ENCODE data around the gene FBLN1.
"Not testable (repeated sequence)": the region's sequence is repeated elsewhere in the genome, so short reads cannot be mapped to it uniquely, and the experiment has no call there.

FBLN1 gene

GRCh38 chr22:45475851-45476514, 26.7 kb upstream of the FBLN1 start:
- in situ Hi-C loops (cut with MboI; ENCODE audit: low pct_unique_long_range_greater_than_20kb, low sequenced_read_pairs), result no loop called here

GRCh38 chr22:45476814-45477213, 25.9 kb upstream of the FBLN1 start:
- DNase-seq, result no peak
- in situ Hi-C loops (cut with MboI; ENCODE audit: low pct_unique_long_range_greater_than_20kb, low sequenced_read_pairs), result no loop called here

More at GRCh38 chr22:45475851-45476514, 26.7 kb upstream of the FBLN1 start:
- DNase-seq, result no peak

GRCh38 chr22:45477366-45478107, 25.1 kb upstream of the FBLN1 start:
- in situ Hi-C loops (cut with MboI; ENCODE audit: low pct_unique_long_range_greater_than_20kb, low sequenced_read_pairs), result no loop called here
- no peak for DNase-seq

- in situ Hi-C loops (cut with MboI; ENCODE audit: low pct_unique_long_range_greater_than_20kb, low sequenced_read_pairs), result no loop called here
- no peak for DNase-seq
Observed at GRCh38 chr22:45478108-45478771, 24.4 kb upstream of the FBLN1 start.

- in situ Hi-C loops (cut with MboI; ENCODE audit: low pct_unique_long_range_greater_than_20kb, low sequenced_read_pairs), result no loop called here
- DNase-seq, result no peak
Observed at GRCh38 chr22:45480717-45481116, 22.0 kb upstream of the FBLN1 start.

GRCh38 chr22:45481661-45482060, 21.0 kb upstream of the FBLN1 start:
- in situ Hi-C loops (cut with MboI; ENCODE audit: low pct_unique_long_range_greater_than_20kb, low sequenced_read_pairs), result no loop called here
- DNase-seq, result no peak

- in situ Hi-C loops (cut with MboI; ENCODE audit: low pct_unique_long_range_greater_than_20kb, low sequenced_read_pairs), result no loop called here
Observed at GRCh38 chr22:45482169-45482568, 20.5 kb upstream of the FBLN1 start.

GRCh38 chr22:45483319-45483718, 19.4 kb upstream of the FBLN1 start:
- DNase-seq, result no peak
- in situ Hi-C loops (cut with MboI; ENCODE audit: low pct_unique_long_range_greater_than_20kb, low sequenced_read_pairs), result no loop called here

More at GRCh38 chr22:45482169-45482568, 20.5 kb upstream of the FBLN1 start:
- no peak for DNase-seq

GRCh38 chr22:45483918-45484499, 18.7 kb upstream of the FBLN1 start:
- in situ Hi-C loops (cut with MboI; ENCODE audit: low pct_unique_long_range_greater_than_20kb, low sequenced_read_pairs), result no loop called here
- no peak for DNase-seq

GRCh38 chr22:45484742-45485141, 17.9 kb upstream of the FBLN1 start:
- in situ Hi-C loops (cut with MboI; ENCODE audit: low pct_unique_long_range_greater_than_20kb, low sequenced_read_pairs), result no loop called here
- no peak for DNase-seq

GRCh38 chr22:45485261-45485660, 17.4 kb upstream of the FBLN1 start:
- no peak for DNase-seq
- in situ Hi-C loops (cut with MboI; ENCODE audit: low pct_unique_long_range_greater_than_20kb, low sequenced_read_pairs), result no loop called here

- in situ Hi-C loops (cut with MboI; ENCODE audit: low pct_unique_long_range_greater_than_20kb, low sequenced_read_pairs), result no loop called here
Observed at GRCh38 chr22:45488764-45489370, 13.8 kb upstream of the FBLN1 start.

GRCh38 chr22:45490836-45491235, 11.8 kb upstream of the FBLN1 start:
- in situ Hi-C loops (cut with MboI; ENCODE audit: low pct_unique_long_range_greater_than_20kb, low sequenced_read_pairs), result no loop called here

More at GRCh38 chr22:45488764-45489370, 13.8 kb upstream of the FBLN1 start:
- no peak for DNase-seq

GRCh38 chr22:45491841-45492240, 10.8 kb upstream of the FBLN1 start:
- in situ Hi-C loops (cut with MboI; ENCODE audit: low pct_unique_long_range_greater_than_20kb, low sequenced_read_pairs), result no loop called here
- DNase-seq, result no peak

More at GRCh38 chr22:45490836-45491235, 11.8 kb upstream of the FBLN1 start:
- DNase-seq, result no peak

GRCh38 chr22:45493286-45493771, 9.4 kb upstream of the FBLN1 start:
- no peak for DNase-seq

GRCh38 chr22:45494306-45494705, 8.4 kb upstream of the FBLN1 start:
- DNase-seq; in situ Hi-C loops (cut with MboI; ENCODE audit: low pct_unique_long_range_greater_than_20kb, low sequenced_read_pairs): not testable (repeated sequence)

More at GRCh38 chr22:45493286-45493771, 9.4 kb upstream of the FBLN1 start:
- in situ Hi-C loops (cut with MboI; ENCODE audit: low pct_unique_long_range_greater_than_20kb, low sequenced_read_pairs), result no loop called here

- DNase-seq; in situ Hi-C loops (cut with MboI; ENCODE audit: low pct_unique_long_range_greater_than_20kb, low sequenced_read_pairs): not testable (repeated sequence)
Observed at GRCh38 chr22:45495616-45496015, 7.1 kb upstream of the FBLN1 start.

GRCh38 chr22:45496451-45496941, 6.2 kb upstream of the FBLN1 start:
- in situ Hi-C loops (cut with MboI; ENCODE audit: low pct_unique_long_range_greater_than_20kb, low sequenced_read_pairs), result no loop called here
- DNase-seq, result no peak

Measured in KBM-7 (cell line).